KG1 (cell line): ENCODE data around the gene AHSG.
"Not testable (repeated sequence)": the region's sequence is repeated elsewhere in the genome, so short reads cannot be mapped to it uniquely, and the experiment has no call there.

ENCODE experiments used
- DNase-seq: peaks from one replicate; lab custom pipeline; 2025; lab: John Stamatoyannopoulos, UW

AHSG gene

GRCh38 chr3:186618318-186618938 lies 5.6 kb downstream of the AHSG start:
- no peak for DNase-seq

- no peak for DNase-seq
Measured at GRCh38 chr3:186619787-186620212, 6.9 kb downstream of the AHSG start.

GRCh38 chr3:186620213-186621092 lies 7.6 kb downstream of the AHSG start:
- DNase-seq: no peak

GRCh38 chr3:186621894-186622650 lies 9.2 kb downstream of the AHSG start:
- DNase-seq: no peak

- no peak for DNase-seq
Measured at GRCh38 chr3:186622651-186623310, 9.9 kb downstream of the AHSG start.

GRCh38 chr3:186624598-186624997 lies 11.7 kb downstream of the AHSG start:
- no peak for DNase-seq

- DNase-seq: no peak
Measured at GRCh38 chr3:186625600-186626042, 12.8 kb downstream of the AHSG start.

GRCh38 chr3:186626254-186626847 lies 13.5 kb downstream of the AHSG start:
- no peak for DNase-seq

GRCh38 chr3:186627852-186628414 lies 15.1 kb downstream of the AHSG start:
- no peak for DNase-seq

GRCh38 chr3:186628756-186629155 lies 15.9 kb downstream of the AHSG start:
- no peak for DNase-seq

GRCh38 chr3:186630950-186631641 lies 18.2 kb downstream of the AHSG start:
- DNase-seq: no peak

- DNase-seq: no peak
Measured at GRCh38 chr3:186633481-186633880, 20.6 kb downstream of the AHSG start.

GRCh38 chr3:186634207-186634606 lies 21.3 kb downstream of the AHSG start:
- not testable (repeated sequence) for DNase-seq

GRCh38 chr3:186635532-186635931 lies 22.7 kb downstream of the AHSG start:
- DNase-seq: no peak

- no peak for DNase-seq
Measured at GRCh38 chr3:186636536-186636935, 23.7 kb downstream of the AHSG start.

- no peak for DNase-seq
Measured at GRCh38 chr3:186637686-186638085, 24.8 kb downstream of the AHSG start.

GRCh38 chr3:186638259-186638658 lies 25.4 kb downstream of the AHSG start:
- DNase-seq: no peak

- no peak for DNase-seq
Measured at GRCh38 chr3:186639778-186640472, 27.1 kb downstream of the AHSG start, which contains the start of gene FETUB. TSS of gene FETUB (plus strand) at chr3:186640399. CDS start at chr3:186640461, 62 bp downstream.

GRCh38 chr3:186640473-186640818 lies 27.6 kb downstream of the AHSG start:
- no peak for DNase-seq

GRCh38 chr3:186640929-186641328 lies 28.1 kb downstream of the AHSG start:
- no peak for DNase-seq
